ENCODE data around the gene MPDU1.

MPDU1 gene

GRCh38 chr17:7561028-7561575 is 22.6 kb upstream of the MPDU1 start:
- DNase-seq = peak; percentile 46 to 55

- DNase-seq = peak; percentile 35
Measured at GRCh38 chr17:7561589-7562207, 22.0 kb upstream of the MPDU1 start, which contains the start of gene SENP3. TSS of gene SENP3 (plus strand) at chr17:7561919. CDS start at chr17:7563077, 1,158 bp downstream.

- no peak for DNase-seq
Measured at GRCh38 chr17:7562208-7562605, 21.4 kb upstream of the MPDU1 start.

- no peak for DNase-seq
Measured at GRCh38 chr17:7563115-7563869, 20.4 kb upstream of the MPDU1 start.

- DNase-seq = no peak
Measured at GRCh38 chr17:7569571-7569970, 14.1 kb upstream of the MPDU1 start.

- DNase-seq = no peak
Measured at GRCh38 chr17:7570351-7570750, 13.3 kb upstream of the MPDU1 start.

- peak in 1 of 2 experiments; percentile 97 for DNase-seq
Measured at GRCh38 chr17:7572338-7572587, 11.4 kb upstream of the MPDU1 start.

- DNase-seq = peak; percentile 90 to 97
Measured at GRCh38 chr17:7572588-7573323, 10.9 kb upstream of the MPDU1 start.

GRCh38 chr17:7573324-7574080 is 10.2 kb upstream of the MPDU1 start:
- peak; percentile 45 to 50 for DNase-seq

GRCh38 chr17:7574176-7574953 is 9.3 kb upstream of the MPDU1 start:
- no peak for DNase-seq

- no peak for DNase-seq
Measured at GRCh38 chr17:7575481-7575883, 8.2 kb upstream of the MPDU1 start.

GRCh38 chr17:7575959-7576358 is 7.7 kb upstream of the MPDU1 start:
- no peak for DNase-seq

- no peak for DNase-seq
Measured at GRCh38 chr17:7576432-7576937, 7.2 kb upstream of the MPDU1 start.

GRCh38 chr17:7577327-7578199 is 6.1 kb upstream of the MPDU1 start:
- no peak for DNase-seq

GRCh38 chr17:7579001-7579833 is 4.4 kb upstream of the MPDU1 start, which contains the start of gene CD68:
TSS of gene CD68 (plus strand) at chr17:7579638. CDS start at chr17:7579678, 40 bp downstream.
- DNase-seq = peak; percentile 78 to 85

- DNase-seq = no peak
Measured at GRCh38 chr17:7579834-7580603, 3.6 kb upstream of the MPDU1 start.

- no peak for DNase-seq
Measured at GRCh38 chr17:7580604-7581575, 2.8 kb upstream of the MPDU1 start.

All from Kasumi-1 (cell line).